ENCODE measurements around the gene CPNE6. TPM values are rescaled to one million over a fixed set of nuclear protein-coding genes. Genes with fewer than 3 reads are reported as not detected.

The CPNE6 gene
- total and polyA plus RNA-seq, 2 of the 13 experiments (the other 11 are each of a cell fraction or from before 2014, with no cell fraction given): not detected

DNA sequence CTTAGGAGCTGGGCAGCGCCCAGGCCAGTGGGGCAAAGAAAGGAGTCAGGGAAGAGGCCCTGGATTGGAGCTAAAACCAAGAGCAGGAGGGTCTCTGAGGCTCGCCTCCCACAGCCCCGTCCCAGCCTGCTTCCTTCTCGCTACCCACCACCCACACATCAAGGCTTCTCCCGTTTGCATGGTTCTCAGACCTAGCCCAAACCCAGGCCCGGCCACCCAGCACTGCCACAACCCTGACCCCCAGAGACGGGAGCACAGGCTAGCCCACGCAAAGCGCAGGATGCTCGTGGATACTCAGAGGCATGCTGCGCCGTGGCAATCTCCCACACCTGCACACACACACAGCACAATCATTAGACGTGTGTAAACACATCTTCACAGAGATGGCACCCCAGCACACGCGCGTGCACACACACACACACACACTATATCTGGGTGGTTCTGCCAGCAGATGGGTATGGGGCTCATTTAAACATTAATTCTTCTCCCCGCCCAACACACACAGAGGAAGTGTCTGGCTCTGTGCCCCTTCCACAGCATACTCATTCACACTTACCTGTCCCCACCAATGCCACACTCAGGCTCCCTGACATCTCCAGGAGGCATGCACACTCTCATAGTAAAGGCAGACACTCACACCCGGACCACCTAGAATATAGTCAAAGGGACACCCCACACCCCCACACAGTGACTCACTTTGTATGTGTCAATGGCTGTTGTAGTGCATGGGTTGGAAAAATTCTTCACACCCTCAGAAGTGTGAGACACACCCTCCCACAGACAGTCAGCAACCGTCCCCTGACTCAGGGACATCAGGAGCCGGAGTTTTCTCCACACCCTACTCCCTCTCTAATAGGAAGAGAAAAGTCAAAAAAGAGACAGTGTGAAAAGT lies 18.5 kb upstream of the CPNE6 start (continued):
- TF ChIP-seq, protein P1, sequence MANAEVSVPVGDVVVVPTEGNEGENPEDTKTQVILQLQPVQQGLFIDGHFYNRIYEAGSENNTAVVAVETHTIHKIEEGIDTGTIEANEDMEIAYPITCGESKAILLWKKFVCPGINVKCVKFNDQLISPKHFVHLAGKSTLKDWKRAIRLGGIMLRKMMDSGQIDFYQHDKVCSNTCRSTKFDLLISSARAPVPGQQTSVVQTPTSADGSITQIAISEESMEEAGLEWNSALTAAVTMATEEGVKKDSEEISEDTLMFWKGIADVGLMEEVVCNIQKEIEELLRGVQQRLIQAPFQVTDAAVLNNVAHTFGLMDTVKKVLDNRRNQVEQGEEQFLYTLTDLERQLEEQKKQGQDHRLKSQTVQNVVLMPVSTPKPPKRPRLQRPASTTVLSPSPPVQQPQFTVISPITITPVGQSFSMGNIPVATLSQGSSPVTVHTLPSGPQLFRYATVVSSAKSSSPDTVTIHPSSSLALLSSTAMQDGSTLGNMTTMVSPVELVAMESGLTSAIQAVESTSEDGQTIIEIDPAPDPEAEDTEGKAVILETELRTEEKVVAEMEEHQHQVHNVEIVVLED (CRISPR knock-in tag; IDR thresholded peaks at IDR 0.05; ENCODE audit: borderline replicate concordance): 0 out of 2 replicates have a peak, but pooled peaks have one; percentile 0
- TF ChIP-seq SOX5 (CRISPR knock-in tag; IDR thresholded peaks at IDR 0.05; ENCODE audit: borderline replicate concordance) (no peak), SALL2 (CRISPR knock-in tag; IDR thresholded peaks at IDR 0.05) (peak; percentile 28; the same call in 1 of the 2 replicates), ZNF253 (CRISPR knock-in tag; IDR thresholded peaks at IDR 0.05; ENCODE audit: borderline replicate concordance) (peak; percentile 23; the same call in 1 of the 2 replicates), RARA (CRISPR knock-in tag; IDR thresholded peaks at IDR 0.05) (0 out of 2 replicates have a peak, but pooled peaks have one; percentile 0), HNRNPL (IDR thresholded peaks at IDR 0.05; ENCODE audit: low read depth, low read length) (peak; percentile 86), SIX4 (CRISPR knock-in tag; IDR thresholded peaks at IDR 0.05) (no peak), REPIN1 (CRISPR knock-in tag; IDR thresholded peaks at IDR 0.05; ENCODE audit: borderline replicate concordance, low read depth) (no peak), ZNF605 (CRISPR knock-in tag; IDR thresholded peaks at IDR 0.05) (peak; percentile 81; the same call in 1 of the 2 replicates), ZNF781 (CRISPR knock-in tag; IDR thresholded peaks at IDR 0.05; ENCODE audit: borderline replicate concordance, not compliant biosample characterization) (peak; percentile 49), ERF (CRISPR knock-in tag; IDR thresholded peaks at IDR 0.05) (no peak), ZNF747 (CRISPR knock-in tag; IDR thresholded peaks at IDR 0.05; ENCODE audit: borderline replicate concordance) (no peak), ZNF660 (CRISPR knock-in tag; IDR thresholded peaks at IDR 0.05; ENCODE audit: borderline replicate concordance, low read depth) (0 out of 2 replicates have a peak, but pooled peaks have one; percentile 10), AGO1 (IDR thresholded peaks at IDR 0.05; ENCODE audit: low read depth, low read length, poor library complexity, severe bottlenecking) (peak; percentile 70), NFIB (CRISPR knock-in tag; IDR thresholded peaks at IDR 0.05; ENCODE audit: borderline replicate concordance) (peak; percentile 90; the same call in 1 of the 2 replicates), XRCC5 (optimal IDR thresholded peaks at IDR 0.05; ENCODE audit: low read length) (no peak), CENPT (CRISPR knock-in tag; IDR thresholded peaks at IDR 0.05; ENCODE audit: low read depth) (peak; percentile 64; the same call in 1 of the 2 replicates)
- TF ChIP-seq, protein P2, sequence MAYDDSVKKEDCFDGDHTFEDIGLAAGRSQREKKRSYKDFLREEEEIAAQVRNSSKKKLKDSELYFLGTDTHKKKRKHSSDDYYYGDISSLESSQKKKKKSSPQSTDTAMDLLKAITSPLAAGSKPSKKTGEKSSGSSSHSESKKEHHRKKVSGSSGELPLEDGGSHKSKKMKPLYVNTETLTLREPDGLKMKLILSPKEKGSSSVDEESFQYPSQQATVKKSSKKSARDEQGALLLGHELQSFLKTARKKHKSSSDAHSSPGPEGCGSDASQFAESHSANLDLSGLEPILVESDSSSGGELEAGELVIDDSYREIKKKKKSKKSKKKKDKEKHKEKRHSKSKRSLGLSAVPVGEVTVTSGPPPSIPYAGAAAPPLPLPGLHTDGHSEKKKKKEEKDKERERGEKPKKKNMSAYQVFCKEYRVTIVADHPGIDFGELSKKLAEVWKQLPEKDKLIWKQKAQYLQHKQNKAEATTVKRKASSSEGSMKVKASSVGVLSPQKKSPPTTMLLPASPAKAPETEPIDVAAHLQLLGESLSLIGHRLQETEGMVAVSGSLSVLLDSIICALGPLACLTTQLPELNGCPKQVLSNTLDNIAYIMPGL (CRISPR knock-in tag; IDR thresholded peaks at IDR 0.05; ENCODE audit: borderline replicate concordance in 1 of 2, low read depth in 1 of 2): 0 out of 4 replicates have a peak, but pooled peaks of 1 of the 2 experiments have one; percentile 40
- TF ChIP-seq, protein P3, sequence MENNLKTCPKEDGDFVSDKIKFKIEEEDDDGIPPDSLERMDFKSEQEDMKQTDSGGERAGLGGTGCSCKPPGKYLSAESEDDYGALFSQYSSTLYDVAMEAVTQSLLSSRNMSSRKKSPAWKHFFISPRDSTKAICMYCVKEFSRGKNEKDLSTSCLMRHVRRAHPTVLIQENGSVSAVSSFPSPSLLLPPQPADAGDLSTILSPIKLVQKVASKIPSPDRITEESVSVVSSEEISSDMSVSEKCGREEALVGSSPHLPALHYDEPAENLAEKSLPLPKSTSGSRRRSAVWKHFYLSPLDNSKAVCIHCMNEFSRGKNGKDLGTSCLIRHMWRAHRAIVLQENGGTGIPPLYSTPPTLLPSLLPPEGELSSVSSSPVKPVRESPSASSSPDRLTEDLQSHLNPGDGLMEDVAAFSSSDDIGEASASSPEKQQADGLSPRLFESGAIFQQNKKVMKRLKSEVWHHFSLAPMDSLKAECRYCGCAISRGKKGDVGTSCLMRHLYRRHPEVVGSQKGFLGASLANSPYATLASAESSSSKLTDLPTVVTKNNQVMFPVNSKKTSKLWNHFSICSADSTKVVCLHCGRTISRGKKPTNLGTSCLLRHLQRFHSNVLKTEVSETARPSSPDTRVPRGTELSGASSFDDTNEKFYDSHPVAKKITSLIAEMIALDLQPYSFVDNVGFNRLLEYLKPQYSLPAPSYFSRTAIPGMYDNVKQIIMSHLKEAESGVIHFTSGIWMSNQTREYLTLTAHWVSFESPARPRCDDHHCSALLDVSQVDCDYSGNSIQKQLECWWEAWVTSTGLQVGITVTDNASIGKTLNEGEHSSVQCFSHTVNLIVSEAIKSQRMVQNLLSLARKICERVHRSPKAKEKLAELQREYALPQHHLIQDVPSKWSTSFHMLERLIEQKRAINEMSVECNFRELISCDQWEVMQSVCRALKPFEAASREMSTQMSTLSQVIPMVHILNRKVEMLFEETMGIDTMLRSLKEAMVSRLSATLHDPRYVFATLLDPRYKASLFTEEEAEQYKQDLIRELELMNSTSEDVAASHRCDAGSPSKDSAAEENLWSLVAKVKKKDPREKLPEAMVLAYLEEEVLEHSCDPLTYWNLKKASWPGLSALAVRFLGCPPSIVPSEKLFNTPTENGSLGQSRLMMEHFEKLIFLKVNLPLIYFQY (CRISPR knock-in tag; IDR thresholded peaks at IDR 0.05; ENCODE audit: borderline replicate concordance): no peak

Data from HepG2 (cell line).